IMR-90 (cell line): ENCODE results near the gene CHD6. TPM values are rescaled to one million over a fixed set of nuclear protein-coding genes. Genes with fewer than 3 reads are reported as not detected.

ENCODE experiments used
- ATAC-seq: fragments of 200-7000 bp; cut with Tn5 transposase; 2 replicates; pipeline ENCODE4 v1.9.1; 2020; ENCODE audit warnings: low read depth, mild to moderate bottlenecking, moderate library complexity
- BruUV-seq: library from RNA; stranded (reverse); fragments of 400-500 nt; replicated peaks from 2 replicates; lab custom pipeline; 2021; lab: Mats Ljungman, UMichigan
- CTCF ChIA-PET: fragments of 300-600 bp; formaldehyde crosslinking; extraction: SDS; loops from one replicate; lab custom pipeline; 2021; ENCODE audit warnings: antibody characterized with exemption; lab: Yijun Ruan, JAX
- POLR2A ChIA-PET: fragments of 300-600 bp; sonication (Branson Sonifier 250); formaldehyde crosslinking; loops from one replicate; lab custom pipeline; 2022; ENCODE audit warnings: antibody characterized with exemption; ENCODE audit not compliant: unreplicated experiment; lab: Charles Lee
- DNase-seq: peaks from one replicate; pipeline ENCODE4 v3.0.0; 2013
- H2AFZ ChIP-seq: replicated peaks from 2 replicates; pipeline ENCODE3; 2013; ENCODE audit warnings: low read length, mild to moderate bottlenecking; ENCODE audit not compliant: poor library complexity
- H2AK5ac ChIP-seq: 2 replicates; pipeline ENCODE4 v1.6.1; 2013; ENCODE audit warnings: low read depth, low read length, inconsistent platforms
- H2AK9ac ChIP-seq: replicated peaks from 2 replicates; pipeline ENCODE3; 2013; ENCODE audit warnings: mild to moderate bottlenecking, low read depth, low read length, moderate library complexity; ENCODE audit not compliant: poor library complexity
- H2BK120ac ChIP-seq: 2 replicates; pipeline ENCODE4 v1.6.1; 2013; ENCODE audit warnings: low read depth, low read length, inconsistent platforms
- H2BK15ac ChIP-seq: 3 replicates; pipeline ENCODE4 v1.6.1; 2013; ENCODE audit warnings: low read depth, low read length, inconsistent platforms
- H2BK20ac ChIP-seq: 2 replicates; pipeline ENCODE4 v1.6.1; 2013; ENCODE audit warnings: low read depth, mild to moderate bottlenecking, inconsistent platforms, low read length, moderate library complexity
- H2BK5ac ChIP-seq: 2 replicates; pipeline ENCODE4 v1.6.1; 2013; ENCODE audit warnings: mild to moderate bottlenecking, low read depth, low read length, inconsistent platforms; ENCODE audit not compliant: poor library complexity, severe bottlenecking
- H3K14ac ChIP-seq: replicated peaks from 2 replicates; pipeline ENCODE4 v1.6.1; 2013; ENCODE audit warnings: low read depth, low read length, inconsistent platforms
- H3K18ac ChIP-seq: 2 replicates; pipeline ENCODE4 v1.6.1; 2013; ENCODE audit warnings: low read depth, low read length, control low read depth
- H3K23ac ChIP-seq: 2 replicates; pipeline ENCODE4 v1.6.1; 2013; ENCODE audit warnings: low read depth, low read length, inconsistent platforms
- H3K27ac ChIP-seq: 2 replicates; pipeline ENCODE4 v1.5.1; 2013; ENCODE audit warnings: mild to moderate bottlenecking, control low read depth, low read length; ENCODE audit not compliant: insufficient read depth
- H3K27me3 ChIP-seq: 2 replicates; pipeline ENCODE4 v1.6.1; 2013; ENCODE audit warnings: low read length; ENCODE audit not compliant: control insufficient read depth, insufficient read depth
- H3K36me3 ChIP-seq: 2 replicates; pipeline ENCODE4 v1.6.1; 2013; ENCODE audit warnings: low read length, mixed read lengths; ENCODE audit not compliant: control insufficient read depth, insufficient read depth
- H3K4ac ChIP-seq: 2 replicates; pipeline ENCODE4 v1.6.1; 2013; ENCODE audit warnings: low read depth, low read length, inconsistent platforms
- H3K4me1 ChIP-seq: 2 replicates; pipeline ENCODE4 v1.6.1; 2013; ENCODE audit warnings: low read length, mixed read lengths; ENCODE audit not compliant: control insufficient read depth, insufficient read depth
- H3K4me2 ChIP-seq: 2 replicates; pipeline ENCODE4 v1.6.1; 2013; ENCODE audit warnings: low read depth, mild to moderate bottlenecking, control low read depth, low read length, moderate library complexity
- H3K4me3 ChIP-seq: 2 replicates; pipeline ENCODE4 v1.5.1; 2013; ENCODE audit warnings: low read depth, mild to moderate bottlenecking, control low read depth, low read length, moderate library complexity; ENCODE audit not compliant: insufficient read depth
- H3K56ac ChIP-seq: 2 replicates; pipeline ENCODE4 v1.6.1; 2013; ENCODE audit warnings: low read length, inconsistent platforms; ENCODE audit not compliant: insufficient read depth; ENCODE audit errors: extremely low read depth
- H3K79me1 ChIP-seq, 2 experiments: 2 replicates each; pipeline ENCODE4 v1.6.1; 2013; ENCODE audit warnings: low read length in 2 of 2, inconsistent platforms in 1 of 2, low read depth in 1 of 2
- H3K9ac ChIP-seq: 2 replicates; pipeline ENCODE4 v1.6.1; 2013; ENCODE audit warnings: low read depth, low read length, control low read depth
- H3K9me1 ChIP-seq: 2 replicates; pipeline ENCODE4 v1.6.1; 2013; ENCODE audit warnings: low read length, inconsistent platforms; ENCODE audit not compliant: insufficient read depth
- H3K9me3 ChIP-seq: 2 replicates; pipeline ENCODE4 v1.6.1; 2013; ENCODE audit warnings: low read length; ENCODE audit not compliant: control insufficient read depth, insufficient read depth
- H4K20me1 ChIP-seq: 2 replicates; pipeline ENCODE4 v1.6.1; 2013; ENCODE audit warnings: low read length, inconsistent platforms; ENCODE audit not compliant: insufficient read depth
- H4K5ac ChIP-seq: 2 replicates; pipeline ENCODE4 v1.6.1; 2013; ENCODE audit warnings: mild to moderate bottlenecking, low read depth, low read length, control low read depth
- H4K8ac ChIP-seq, 2 experiments: 2 replicates each; pipeline ENCODE4 v1.6.1; 2013; ENCODE audit warnings: low read depth in 2 of 2, low read length in 2 of 2, control low read depth in 1 of 2, inconsistent platforms in 1 of 2
- H4K91ac ChIP-seq: 2 replicates; pipeline ENCODE4 v1.6.1; 2013; ENCODE audit warnings: low read depth, low read length, inconsistent platforms; ENCODE audit not compliant: insufficient read depth
- BHLHE40 ChIP-seq: fragments of 150-350 bp; IDR thresholded peaks from 2 replicates; pipeline ENCODE4 v1.6.1; 2016; ENCODE audit warnings: mild to moderate bottlenecking, low read depth, low read length
- CEBPB ChIP-seq: IDR thresholded peaks from 2 replicates; pipeline ENCODE4 v1.6.1; 2012; ENCODE audit warnings: low read depth, low read length, improper control_type of control experiment
- CHD1 ChIP-seq: IDR thresholded peaks from 2 replicates; pipeline ENCODE4 v1.6.1; 2012; ENCODE audit warnings: low read depth, low read length, improper control_type of control experiment
- MAFK ChIP-seq: IDR thresholded peaks from 2 replicates; pipeline ENCODE4 v1.6.1; 2012; ENCODE audit warnings: low read depth, low read length, improper control_type of control experiment
- MAZ ChIP-seq: IDR thresholded peaks from 2 replicates; pipeline ENCODE4 v1.6.1; 2012; ENCODE audit warnings: low read depth, mild to moderate bottlenecking, low read length, improper control_type of control experiment, moderate library complexity, borderline replicate concordance
- MXI1 ChIP-seq: IDR thresholded peaks from 2 replicates; pipeline ENCODE4 v1.6.1; 2012; ENCODE audit warnings: low read depth, mild to moderate bottlenecking, low read length, moderate library complexity, borderline replicate concordance
- RAD21 ChIP-seq: IDR thresholded peaks from 2 replicates; pipeline ENCODE4 v1.6.1; 2012; ENCODE audit warnings: low read length, improper control_type of control experiment
- RCOR1 ChIP-seq: IDR thresholded peaks from 2 replicates; pipeline ENCODE4 v1.6.1; 2012; ENCODE audit warnings: mild to moderate bottlenecking, low read length, improper control_type of control experiment; ENCODE audit not compliant: insufficient replicate concordance
- RFX5 ChIP-seq: IDR thresholded peaks from 2 replicates; pipeline ENCODE4 v1.8.0; 2012; ENCODE audit warnings: low read depth, mild to moderate bottlenecking, low read length, moderate library complexity
- SMC3 ChIP-seq: fragments of 150-350 bp; IDR thresholded peaks from 2 replicates; pipeline ENCODE4 v1.6.1; 2016; ENCODE audit warnings: low read depth, mild to moderate bottlenecking, antibody characterized with exemption, low read length, moderate library complexity
- WGBS, 2 experiments: methylation state at CpG; one replicate each; pipeline versions ENCODE4 v1.1.5 to v1.1.7; 2013; ENCODE audit warnings: missing lambda C conversion rate in 2 of 2; ENCODE audit not compliant: insufficient read length in 1 of 2; ENCODE audit errors: extremely low coverage in 2 of 2; 5-methylcytosine and 5-hydroxymethylcytosine counted together
- dilution Hi-C: fragments of 300-500 bp; cut with HindIII; formaldehyde crosslinking; loops from one replicate; pipeline ENCODE4 v1.14.3; 2018; ENCODE audit warnings: low sequenced_read_pairs; ENCODE audit not compliant: unreplicated experiment
- in situ Hi-C: fragments of 300-500 bp; cut with MboI; formaldehyde crosslinking; loops from 3 replicates; pipeline ENCODE4 v1.14.3; 2019; ENCODE audit warnings: low sequenced_read_pairs, inconsistent platforms, mixed read lengths
- intact Hi-C: fragments of 100-400 bp; cut with micrococcal nuclease; formaldehyde crosslinking; loops from 2 replicates; pipeline ENCODE4 v1.10.0; 2022
- polyA plus RNA-seq, 3 experiments: library from polyadenylated mRNA; depleted of rRNA; stranded (reverse); fragments of >200 nt; gene quantifications; 2 replicates each; pipeline ENCODE4 v1.2.3, GENCODE V29; 2012; ENCODE audit warnings: low replicate concordance in 1 of 3
- total RNA-seq: library from RNA; depleted of rRNA; stranded (reverse); fragments of >200 nt; gene quantifications from 2 replicates; pipeline ENCODE4 v1.2.3, GENCODE V29; 2012
- TF ChIP-seq, protein P1 (sequence below): fragments of 150-350 bp; IDR thresholded peaks from 2 replicates; pipeline ENCODE4 v1.6.1; 2016; ENCODE audit warnings: low read depth, mild to moderate bottlenecking, low read length, moderate library complexity, borderline replicate concordance
- TF ChIP-seq, protein P2 (sequence below): conservative IDR thresholded peaks from 2 replicates; pipeline ENCODE4 v1.5.1; 2012; ENCODE audit warnings: mild to moderate bottlenecking, low read depth, low read length, improper control_type of control experiment

CHD6 gene
- total and polyA plus RNA-seq, 2 of the 4 experiments (the other 2 are of a cell fraction) = 8.8 to 26.7 TPM

DNA sequence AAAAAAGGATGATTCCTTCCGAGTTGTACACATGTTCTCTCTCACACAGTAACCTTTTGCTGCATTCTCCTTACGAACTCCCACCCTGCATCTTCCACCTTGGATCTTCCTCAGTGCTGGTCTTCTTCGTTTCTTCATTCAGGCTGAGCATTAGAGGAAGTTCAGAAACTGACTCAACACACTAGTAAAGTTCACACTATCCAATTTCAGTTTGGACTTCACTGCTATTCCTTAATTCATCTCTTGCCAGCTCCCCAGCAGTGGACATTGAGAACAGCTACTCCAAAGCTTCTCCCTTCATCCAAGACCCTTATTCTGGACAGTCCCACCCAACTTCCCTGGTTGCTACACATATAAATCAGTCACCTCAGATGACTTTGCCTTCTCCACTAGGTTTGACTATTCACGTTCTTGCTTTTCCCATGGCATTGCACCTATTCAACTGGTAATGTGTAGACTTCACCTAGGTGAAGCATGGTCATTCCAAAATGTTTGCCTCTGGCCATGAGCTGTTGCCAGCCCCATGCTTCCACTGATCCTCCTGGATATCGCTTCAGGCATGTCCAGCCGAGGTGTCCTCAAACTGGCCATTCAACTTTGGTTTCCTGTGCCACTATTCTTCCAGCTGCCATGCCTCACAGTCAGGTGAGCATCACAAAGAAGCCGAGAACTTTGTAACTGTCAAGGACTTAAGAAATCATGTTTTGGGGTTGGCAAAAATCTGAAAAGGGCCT lies 147.6 kb downstream of the CHD6 start (continued):
- no peak for TF ChIP-seq RCOR1

DNA sequence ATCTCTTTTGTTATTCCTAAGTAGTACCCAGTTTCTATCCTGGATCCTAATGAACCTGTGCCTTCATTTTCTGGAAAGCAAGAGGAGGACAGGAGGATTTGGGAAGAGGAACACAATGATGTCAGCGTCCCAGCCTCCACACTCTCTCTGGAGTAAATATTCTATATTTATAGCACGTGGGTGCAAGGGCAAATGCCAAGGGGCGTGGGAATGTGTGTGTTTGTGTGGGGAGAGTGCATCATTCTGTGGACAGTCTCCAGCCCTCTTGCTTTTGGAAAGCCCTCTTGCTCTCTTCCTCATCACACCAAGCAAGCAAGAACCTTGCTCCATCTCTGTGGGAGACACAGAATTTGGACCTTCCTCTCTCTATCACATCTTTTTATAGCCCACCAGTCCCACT lies 148.3 kb downstream of the CHD6 start:
- Histone ChIP-seq H3K18ac (no peak overlapping the region), H3K4ac (no peak overlapping the region), H3K14ac (no peak overlapping the region), H2BK120ac (no peak overlapping the region), H2BK5ac (no peak overlapping the region), H3K9me3 (no peaks in the 10 kb centered on the region; the same call in 1 of the 2 replicates), H3K27ac (no peak overlapping the region), H4K20me1 (no peaks in the 10 kb centered on the region), H3K4me1 (peaks cover 13% of the 10 kb centered on the region), H2AK5ac (0 out of 2 replicates have a peak overlapping the region, but pooled peaks have one; percentile 12), H3K4me3 (no peak overlapping the region), H4K91ac (no peak overlapping the region), H3K79me1 (peaks cover 0 to 17% of the 10 kb centered on the region in 2 experiments; a peak in 1 of 4 replicates), H2AK9ac (no peak overlapping the region), H3K4me2 (no peak overlapping the region), H3K36me3 (peaks cover 22% of the 10 kb centered on the region), H4K8ac (no peak overlapping the region), H3K56ac (no peak overlapping the region), H2AFZ (no peak overlapping the region), H3K9ac (no peak overlapping the region), H4K5ac (no peak overlapping the region), H3K9me1 (peaks cover 15% of the 10 kb centered on the region), H2BK15ac (no peak overlapping the region), H2BK20ac (no peak overlapping the region), H3K27me3 (no peaks in the 10 kb centered on the region), H3K23ac (no peak overlapping the region)
- DNase-seq (no peak), ATAC-seq (no peak)
- intact Hi-C loops = no loop called here
- ChIA-PET POLR2A (no interaction called here), CTCF (no interaction called here)
- TF ChIP-seq, protein P1, sequence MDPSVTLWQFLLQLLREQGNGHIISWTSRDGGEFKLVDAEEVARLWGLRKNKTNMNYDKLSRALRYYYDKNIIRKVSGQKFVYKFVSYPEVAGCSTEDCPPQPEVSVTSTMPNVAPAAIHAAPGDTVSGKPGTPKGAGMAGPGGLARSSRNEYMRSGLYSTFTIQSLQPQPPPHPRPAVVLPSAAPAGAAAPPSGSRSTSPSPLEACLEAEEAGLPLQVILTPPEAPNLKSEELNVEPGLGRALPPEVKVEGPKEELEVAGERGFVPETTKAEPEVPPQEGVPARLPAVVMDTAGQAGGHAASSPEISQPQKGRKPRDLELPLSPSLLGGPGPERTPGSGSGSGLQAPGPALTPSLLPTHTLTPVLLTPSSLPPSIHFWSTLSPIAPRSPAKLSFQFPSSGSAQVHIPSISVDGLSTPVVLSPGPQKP = no peak
- TF ChIP-seq RAD21 = no peak
- no peak for TF ChIP-seq CEBPB
- TF ChIP-seq CHD1 = no peak
- TF ChIP-seq MAFK = no peak
- TF ChIP-seq, protein P2, sequence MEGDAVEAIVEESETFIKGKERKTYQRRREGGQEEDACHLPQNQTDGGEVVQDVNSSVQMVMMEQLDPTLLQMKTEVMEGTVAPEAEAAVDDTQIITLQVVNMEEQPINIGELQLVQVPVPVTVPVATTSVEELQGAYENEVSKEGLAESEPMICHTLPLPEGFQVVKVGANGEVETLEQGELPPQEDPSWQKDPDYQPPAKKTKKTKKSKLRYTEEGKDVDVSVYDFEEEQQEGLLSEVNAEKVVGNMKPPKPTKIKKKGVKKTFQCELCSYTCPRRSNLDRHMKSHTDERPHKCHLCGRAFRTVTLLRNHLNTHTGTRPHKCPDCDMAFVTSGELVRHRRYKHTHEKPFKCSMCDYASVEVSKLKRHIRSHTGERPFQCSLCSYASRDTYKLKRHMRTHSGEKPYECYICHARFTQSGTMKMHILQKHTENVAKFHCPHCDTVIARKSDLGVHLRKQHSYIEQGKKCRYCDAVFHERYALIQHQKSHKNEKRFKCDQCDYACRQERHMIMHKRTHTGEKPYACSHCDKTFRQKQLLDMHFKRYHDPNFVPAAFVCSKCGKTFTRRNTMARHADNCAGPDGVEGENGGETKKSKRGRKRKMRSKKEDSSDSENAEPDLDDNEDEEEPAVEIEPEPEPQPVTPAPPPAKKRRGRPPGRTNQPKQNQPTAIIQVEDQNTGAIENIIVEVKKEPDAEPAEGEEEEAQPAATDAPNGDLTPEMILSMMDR = no peak
- TF ChIP-seq BHLHE40 = no peak
- TF ChIP-seq SMC3 = no peak
- no peak for TF ChIP-seq RFX5
- TF ChIP-seq MXI1 = no peak
- no peak for TF ChIP-seq MAZ
- dilution Hi-C loops = no loop called here
- BruUV-seq = no TSS peak
- WGBS, 2 experiments = no CpG with 5 or more reads among the region's 3 CpGs
- in situ Hi-C loops = no loop called here
